GM06990 (cell line): ENCODE data around the gene AFF3.

ENCODE experiments used
- DNase-seq: peaks from one replicate; pipeline ENCODE4 v3.0.0-alpha.2; 2011; ENCODE audit not compliant: insufficient read length; ENCODE audit errors: extremely low read depth
- H3K27me3 ChIP-seq: replicated peaks from 2 replicates; pipeline ENCODE4 v1.6.0; 2011; ENCODE audit warnings: low read length; ENCODE audit not compliant: control insufficient read depth, insufficient read depth
- H3K36me3 ChIP-seq: 2 replicates; pipeline ENCODE4 v1.5.1; 2011; ENCODE audit warnings: low read length; ENCODE audit not compliant: control insufficient read depth, insufficient read depth
- H3K4me3 ChIP-seq: replicated peaks from 2 replicates; pipeline ENCODE4 v1.5.1; 2011; ENCODE audit warnings: low read depth, mild to moderate bottlenecking, control low read depth, low read length
- CTCF ChIP-seq: IDR thresholded peaks from 2 replicates; pipeline ENCODE4 v1.5.1; 2011; ENCODE audit warnings: low read length, control low read depth, mild to moderate bottlenecking, inconsistent platforms; ENCODE audit not compliant: insufficient read depth, poor library complexity, severe bottlenecking

AFF3 gene

DNA sequence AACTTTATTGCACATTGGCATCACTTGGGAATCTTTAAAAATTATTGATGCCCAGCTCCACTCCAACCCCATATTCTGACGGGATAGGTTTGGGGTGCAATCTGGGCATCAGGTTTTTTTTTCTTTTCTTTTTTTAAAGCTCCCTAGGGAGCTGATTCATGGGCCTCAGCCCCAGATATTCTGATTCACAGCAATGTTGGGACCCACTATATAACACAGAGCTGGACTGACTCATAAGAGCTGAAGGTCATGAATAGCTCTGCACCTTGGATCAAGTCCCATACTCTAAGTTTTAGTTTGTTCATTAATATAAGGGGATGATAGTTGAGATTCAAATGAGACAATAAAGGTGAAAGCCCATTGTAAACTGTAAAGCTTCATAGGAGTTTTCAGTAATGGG is 461.4 kb downstream of the AFF3 start:
- TF ChIP-seq CTCF: no peak
- Histone ChIP-seq H3K4me3 (no peak overlapping the region), H3K27me3 (no peaks in the 10 kb centered on the region), H3K36me3 (no peaks in the 10 kb centered on the region)
- no peak for DNase-seq

DNA sequence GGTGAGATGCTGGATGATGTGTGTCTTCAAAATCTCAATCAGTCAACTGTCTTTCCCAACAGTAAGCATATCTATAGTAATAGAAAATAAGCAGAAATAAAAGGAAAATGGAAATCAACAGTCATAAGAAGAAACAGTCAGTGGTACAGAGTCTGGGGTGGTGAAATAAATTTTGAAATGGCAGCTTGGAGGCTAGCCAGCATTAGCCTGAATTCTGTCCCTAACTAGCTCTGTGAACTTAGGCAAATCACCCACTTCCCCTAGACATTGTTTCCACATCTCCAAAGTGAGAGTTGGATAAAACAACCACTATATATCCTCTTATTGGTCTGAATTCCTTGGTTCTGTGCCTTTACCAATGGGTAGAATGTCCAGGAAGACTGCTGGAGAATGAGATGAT is 462.9 kb downstream of the AFF3 start:
- H3K27me3 ChIP-seq: no peaks in the 10 kb centered on the region
- no peak for DNase-seq
- TF ChIP-seq CTCF: no peak
- no peaks in the 10 kb centered on the region for H3K36me3 ChIP-seq
- no peak overlapping the region for H3K4me3 ChIP-seq

DNA sequence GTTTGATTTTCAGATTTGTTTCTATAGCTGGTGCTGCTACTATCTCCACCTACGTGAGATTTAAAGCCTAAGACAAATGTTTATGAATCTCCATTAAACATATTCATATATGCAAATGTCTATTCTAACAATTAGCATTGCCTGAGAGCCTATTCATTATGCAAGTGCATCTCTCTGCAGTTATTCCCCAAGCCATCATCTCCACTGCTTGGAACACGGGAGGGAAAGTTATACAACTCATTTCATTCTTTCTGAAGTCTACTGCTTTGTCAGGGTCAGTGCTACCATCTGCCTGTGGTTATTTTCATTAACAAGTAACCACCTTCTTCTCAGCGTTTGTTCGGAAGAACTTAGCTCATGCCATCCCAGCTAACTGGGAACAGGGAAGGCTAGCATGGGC is 463.8 kb downstream of the AFF3 start:
- no peak for TF ChIP-seq CTCF
- H3K36me3 ChIP-seq: no peaks in the 10 kb centered on the region
- no peak overlapping the region for H3K4me3 ChIP-seq
- DNase-seq: no peak
- no peaks in the 10 kb centered on the region for H3K27me3 ChIP-seq

DNA sequence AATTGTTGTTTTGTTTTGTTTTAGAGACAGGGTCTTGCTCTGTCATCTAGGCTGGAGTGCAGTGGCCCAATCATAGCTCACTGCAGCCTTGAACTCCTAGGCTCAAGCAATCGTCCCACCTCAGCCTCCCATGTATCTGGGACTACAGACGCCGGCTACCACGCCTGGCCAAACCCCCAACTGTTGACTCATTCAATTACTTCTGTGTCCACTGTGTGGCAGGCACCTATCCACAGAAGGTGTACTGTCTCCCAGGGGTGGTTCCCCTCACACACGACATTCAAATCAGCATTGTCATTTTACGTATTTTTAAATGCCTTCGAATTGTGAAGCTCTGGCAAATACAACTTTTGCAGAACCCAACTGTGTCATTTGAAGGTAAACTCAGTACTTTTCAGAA is 464.6 kb downstream of the AFF3 start:
- Histone ChIP-seq H3K27me3 (no peaks in the 10 kb centered on the region), H3K36me3 (no peaks in the 10 kb centered on the region), H3K4me3 (no peak overlapping the region)
- DNase-seq: no peak
- no peak for TF ChIP-seq CTCF

GRCh38 chr2:99675130-99675661 is 467.2 kb downstream of the AFF3 start:
- no peak for TF ChIP-seq CTCF
- no peaks in the 10 kb centered on the region for H3K27me3 ChIP-seq
- H3K4me3 ChIP-seq: no peak overlapping the region
- H3K36me3 ChIP-seq: no peaks in the 10 kb centered on the region
- no peak for DNase-seq

- no peak for DNase-seq
- no peaks in the 10 kb centered on the region for H3K27me3 ChIP-seq
- H3K4me3 ChIP-seq: no peak overlapping the region
- no peak for TF ChIP-seq CTCF
- no peaks in the 10 kb centered on the region for H3K36me3 ChIP-seq
These were observed 468.3 kb downstream of the AFF3 start for GRCh38 chr2:99674090-99674489.
